HG03521 (cell line): Measurements from ENCODE around the gene ABI3.

Experiments used
- ATAC-seq: cut with Tn5 transposase; IDR thresholded peaks from one replicate; pipeline ENCODE4 v1.9.1; 2021; ENCODE audit warnings: mild to moderate bottlenecking, moderate library complexity; ENCODE audit not compliant: unreplicated experiment

ABI3 gene

GRCh38 chr17:49224198-49224996, 13.9 kb downstream of the ABI3 start:
- no peak for ATAC-seq

GRCh38 chr17:49224997-49225337, 14.5 kb downstream of the ABI3 start:
- no peak for ATAC-seq

- no peak for ATAC-seq
These were observed 15.2 kb downstream of the ABI3 start for GRCh38 chr17:49225554-49226236.

GRCh38 chr17:49226771-49227435, 16.4 kb downstream of the ABI3 start:
- ATAC-seq = no peak

- no peak for ATAC-seq
These were observed 17.1 kb downstream of the ABI3 start for GRCh38 chr17:49227436-49228261.

- ATAC-seq = no peak
These were observed 18.7 kb downstream of the ABI3 start for GRCh38 chr17:49229076-49229804.

- no peak for ATAC-seq
These were observed 19.5 kb downstream of the ABI3 start for GRCh38 chr17:49229805-49230600.

- peak; percentile 85 for ATAC-seq
These were observed 20.4 kb downstream of the ABI3 start, which contains the start of gene PHOSPHO1 for GRCh38 chr17:49230636-49231562. Gene PHOSPHO1 (minus strand): TSS chr17:49230787. CDS start chr17:49226691, 4,096 bp downstream.

- no peak for ATAC-seq
These were observed 21.0 kb downstream of the ABI3 start for GRCh38 chr17:49231563-49231894.

- ATAC-seq = no peak
These were observed 24.1 kb downstream of the ABI3 start for GRCh38 chr17:49234509-49235080.

- ATAC-seq = no peak
These were observed 25.4 kb downstream of the ABI3 start for GRCh38 chr17:49235896-49236295.

- ATAC-seq = no peak
These were observed 29.5 kb downstream of the ABI3 start for GRCh38 chr17:49239963-49240362.

- no peak for ATAC-seq
These were observed 30.1 kb downstream of the ABI3 start for GRCh38 chr17:49240619-49241018.

GRCh38 chr17:49241040-49241439, 30.5 kb downstream of the ABI3 start:
- ATAC-seq = no peak

GRCh38 chr17:49241692-49242397, 31.3 kb downstream of the ABI3 start:
- ATAC-seq = no peak

GRCh38 chr17:49242813-49243212, 32.3 kb downstream of the ABI3 start:
- no peak for ATAC-seq

GRCh38 chr17:49244839-49245238, 34.3 kb downstream of the ABI3 start:
- ATAC-seq = no peak

- no peak for ATAC-seq
These were observed 37.4 kb downstream of the ABI3 start for GRCh38 chr17:49247944-49248343.
